DOHH2 (cell line): Measurements from ENCODE around the gene ST8SIA6.
"Not testable (repeated sequence)": the region's sequence is repeated elsewhere in the genome, so short reads cannot be mapped to it uniquely, and the experiment has no call there.

Experiments used
- H3F3A ChIP-seq: fragments of 200-600 bp; sonication (generic), shearing (Covaris generic); 2 replicates; pipeline ENCODE4 v1.6.0; 2016; ENCODE audit warnings: antibody characterized with exemption, mild to moderate bottlenecking; ENCODE audit not compliant: control insufficient read depth, insufficient read depth
- H3K27ac ChIP-seq: fragments of 200-600 bp; sonication (generic); 2 replicates; pipeline ENCODE4 v1.5.1; 2014; ENCODE audit warnings: low read depth, mild to moderate bottlenecking, low read length, moderate library complexity
- H3K27me3 ChIP-seq: fragments of 200-600 bp; sonication (generic); 2 replicates; pipeline ENCODE4 v1.6.1; 2014; ENCODE audit warnings: mild to moderate bottlenecking, low read length, mixed read lengths; ENCODE audit not compliant: control insufficient read depth
- H3K36me3 ChIP-seq: fragments of 200-600 bp; sonication (generic); 2 replicates; pipeline ENCODE4 v1.6.1; 2014; ENCODE audit warnings: mild to moderate bottlenecking, low read length, moderate library complexity, mixed read lengths; ENCODE audit not compliant: control insufficient read depth
- H3K4me1 ChIP-seq: fragments of 200-600 bp; sonication (generic); 2 replicates; pipeline ENCODE4 v1.6.1; 2014; ENCODE audit warnings: mild to moderate bottlenecking, low read length, mixed read lengths; ENCODE audit not compliant: control insufficient read depth
- H3K4me2 ChIP-seq: fragments of 200-600 bp; sonication (generic); 2 replicates; pipeline ENCODE4 v1.6.0; 2014; ENCODE audit warnings: mild to moderate bottlenecking, low read length, moderate library complexity
- H3K4me3 ChIP-seq: fragments of 200-600 bp; sonication (generic); 2 replicates; pipeline ENCODE4 v1.5.1; 2014; ENCODE audit warnings: mild to moderate bottlenecking, low read length, mixed read lengths
- H3K79me2 ChIP-seq: fragments of 200-600 bp; sonication (generic); 2 replicates; pipeline ENCODE4 v1.6.1; 2014; ENCODE audit warnings: mild to moderate bottlenecking, low read length, mixed read lengths; ENCODE audit not compliant: control insufficient read depth
- H3K9me2 ChIP-seq: fragments of 200-600 bp; sonication (generic); replicated peaks from 2 replicates; pipeline ENCODE4 v1.6.1; 2014; ENCODE audit warnings: mild to moderate bottlenecking, low read length, mixed read lengths; ENCODE audit not compliant: control insufficient read depth
- H3K9me3 ChIP-seq: fragments of 200-600 bp; sonication (generic); 2 replicates; pipeline ENCODE4 v1.6.1; 2014; ENCODE audit warnings: antibody characterized with exemption, low read length, mixed read lengths; ENCODE audit not compliant: control insufficient read depth, insufficient read depth
- H4K20me1 ChIP-seq: fragments of 200-600 bp; sonication (generic); 2 replicates; pipeline ENCODE4 v1.6.0; 2014; ENCODE audit warnings: low read depth, mild to moderate bottlenecking, antibody characterized with exemption, low read length, moderate library complexity; ENCODE audit not compliant: control insufficient read depth, insufficient read depth
- CTCF ChIP-seq: fragments of 200-600 bp; sonication (generic); IDR thresholded peaks from one replicate; pipeline ENCODE4 v1.5.1; 2014; ENCODE audit warnings: antibody characterized with exemption, mild to moderate bottlenecking, low read depth, low read length; ENCODE audit not compliant: poor library complexity, severe bottlenecking
- EZH2phosphoT487 ChIP-seq: fragments of 200-600 bp; sonication (generic); IDR thresholded peaks from 2 replicates; pipeline ENCODE4 v1.6.1; 2017; ENCODE audit warnings: borderline replicate concordance, mild to moderate bottlenecking, antibody characterized with exemption, low read length, moderate library complexity, mixed read lengths

ST8SIA6 gene

GRCh38 chr10:17335065-17335464 lies 119.3 kb downstream of the ST8SIA6 start:
- no peaks in the 10 kb centered on the region; the same call in 1 of the 2 replicates for H3K9me2 ChIP-seq
- peaks cover 2% of the 10 kb centered on the region for H3K4me1 ChIP-seq
- no peaks in the 10 kb centered on the region for H4K20me1 ChIP-seq
- H3F3A ChIP-seq, result no peaks in the 10 kb centered on the region
- no peak overlapping the region for H3K4me3 ChIP-seq
- no peak overlapping the region for H3K27ac ChIP-seq
- H3K9me3 ChIP-seq, result no peaks in the 10 kb centered on the region
- no peaks in the 10 kb centered on the region for H3K27me3 ChIP-seq
- TF ChIP-seq CTCF, result no peak
- TF ChIP-seq EZH2phosphoT487, result no peak
- no peak overlapping the region for H3K4me2 ChIP-seq
- no peaks in the 10 kb centered on the region for H3K36me3 ChIP-seq
- no peaks in the 10 kb centered on the region for H3K79me2 ChIP-seq

GRCh38 chr10:17330501-17330900 lies 123.9 kb downstream of the ST8SIA6 start:
- H3K36me3 ChIP-seq, result no peaks in the 10 kb centered on the region
- H3K4me1 ChIP-seq, result peaks cover 12% of the 10 kb centered on the region
- no peaks in the 10 kb centered on the region for H3K27me3 ChIP-seq
- H4K20me1 ChIP-seq, result no peaks in the 10 kb centered on the region
- no peaks in the 10 kb centered on the region for H3K9me3 ChIP-seq
- H3K4me2 ChIP-seq, result no peak overlapping the region
- H3K27ac ChIP-seq, result no peak overlapping the region
- H3K9me2 ChIP-seq, result no peaks in the 10 kb centered on the region; the same call in 1 of the 2 replicates
- H3K79me2 ChIP-seq, result no peaks in the 10 kb centered on the region
- TF ChIP-seq CTCF, result no peak
- TF ChIP-seq EZH2phosphoT487, result no peak
- no peak overlapping the region for H3K4me3 ChIP-seq
- H3F3A ChIP-seq, result no peaks in the 10 kb centered on the region

- TF ChIP-seq EZH2phosphoT487, result no peak
- TF ChIP-seq CTCF, result no peak
- Histone ChIP-seq H3K4me3 (no peak overlapping the region), H3K4me2 (no peak overlapping the region), H3K36me3 (no peaks in the 10 kb centered on the region), H3K27me3 (no peaks in the 10 kb centered on the region), H3K4me1 (peaks cover 12% of the 10 kb centered on the region), H3K79me2 (no peaks in the 10 kb centered on the region), H3K9me3 (no peaks in the 10 kb centered on the region), H3F3A (no peaks in the 10 kb centered on the region), H3K27ac (no peak overlapping the region), H4K20me1 (no peaks in the 10 kb centered on the region), H3K9me2 (no peaks in the 10 kb centered on the region; the same call in 1 of the 2 replicates)
These were observed 128.0 kb downstream of the ST8SIA6 start for GRCh38 chr10:17326377-17326776.

GRCh38 chr10:17321957-17322356 lies 132.4 kb downstream of the ST8SIA6 start:
- H3K4me1 ChIP-seq, H3F3A ChIP-seq, H3K9me2 ChIP-seq, H4K20me1 ChIP-seq, H3K4me3 ChIP-seq, H3K79me2 ChIP-seq, H3K27ac ChIP-seq, H3K36me3 ChIP-seq, H3K27me3 ChIP-seq, H3K4me2 ChIP-seq, H3K9me3 ChIP-seq: not testable (repeated sequence)
